Measurements from ENCODE around the gene OR4D10. TPM values are rescaled to one million over a fixed set of nuclear protein-coding genes. Genes with fewer than 3 reads are reported as not detected.

The OR4D10 gene
- polyA plus RNA-seq (2013), result not detected

DNA sequence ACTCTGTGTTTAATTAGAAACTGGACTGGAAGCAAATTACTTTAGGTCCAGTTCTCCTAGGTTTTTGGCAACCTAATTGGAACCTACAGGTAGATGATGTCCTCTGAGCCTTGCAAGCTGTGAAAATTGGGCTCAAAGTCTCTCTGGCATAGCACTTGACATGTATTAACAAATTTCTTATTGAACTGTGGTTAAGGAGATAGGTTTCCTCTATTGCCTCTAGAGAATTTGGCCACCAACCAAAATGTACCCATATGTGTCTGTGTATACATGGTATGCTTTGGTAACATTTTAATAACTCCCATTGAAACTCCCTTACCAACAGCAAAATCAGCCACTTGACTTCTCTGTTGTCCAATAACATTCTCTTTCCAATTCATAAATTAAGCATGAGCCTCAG, at the start of gene OR4D10:
TSS of gene OR4D10 (plus strand) at position 301 of the 400 bp plus-strand sequence. CDS start 4,115 bp downstream, outside the sequence.
- CTCF ChIA-PET, result no interaction called here
- no peaks in the 10 kb centered on the region for H3K4me1 ChIP-seq (ENCODE audit: control extremely low read depth in 1 of 4, control insufficient read depth in 4 of 4, insufficient read depth in 4 of 4, low read length in 3 of 4)
- no peak within 1 kb of the TSS for H3K27ac ChIP-seq (ENCODE audit: insufficient read depth in 1 of 2, low read depth in 1 of 2, low read length in 2 of 2, poor library complexity in 1 of 2, severe bottlenecking in 2 of 2)
- H3K9me3 ChIP-seq (ENCODE audit: control extremely low read depth in 1 of 5, control insufficient read depth in 4 of 5, insufficient read depth in 2 of 5, low read depth in 1 of 5, low read length in 4 of 5), result no peaks in the 10 kb centered on the region
- H3K4me3 ChIP-seq (ENCODE audit: control insufficient read depth in 1 of 7, extremely low read depth in 1 of 7, insufficient read depth in 4 of 7, low read depth in 2 of 7, low read length in 6 of 7), result no peak within 1 kb of the TSS
- no peak for DNase-seq
- POLR2A ChIA-PET, result no interaction called here
- no peaks in the 10 kb centered on the region for H3K27me3 ChIP-seq (replicated peaks in 2 of 5; ENCODE audit: control insufficient read depth in 4 of 5, insufficient read depth in 5 of 5, low read length in 4 of 5)
- no peaks in the 10 kb centered on the region for H3K36me3 ChIP-seq (ENCODE audit: control insufficient read depth in 4 of 4, insufficient read depth in 4 of 4, low read length in 3 of 4)

DNA sequence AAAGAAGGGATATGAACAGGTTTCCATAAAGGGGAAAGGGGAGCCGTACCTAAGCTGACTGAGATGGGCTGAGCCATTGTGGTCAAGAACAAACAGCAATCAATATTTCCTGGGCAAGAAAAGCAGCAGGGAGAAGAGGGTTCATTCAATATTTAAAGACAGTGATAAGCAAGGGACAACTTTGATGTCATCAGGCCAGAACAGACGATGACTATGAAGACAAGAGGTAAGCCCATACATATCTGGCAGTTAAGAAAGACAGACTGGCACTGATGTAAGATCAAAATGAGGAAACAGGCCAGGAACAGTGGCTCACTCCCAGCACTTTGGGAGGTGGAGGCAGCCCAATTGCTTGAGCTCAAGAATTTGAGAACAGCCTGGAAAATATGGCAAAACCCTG, 49.3 kb upstream of the OR4D10 start:
- ChIA-PET CTCF (interaction anchor here (1.2 kb wide), 1 partner anchor 160 kb away, joined by 3 read pairs; no protein-coding TSS in a partner anchor), POLR2A (no interaction called here)

DNA sequence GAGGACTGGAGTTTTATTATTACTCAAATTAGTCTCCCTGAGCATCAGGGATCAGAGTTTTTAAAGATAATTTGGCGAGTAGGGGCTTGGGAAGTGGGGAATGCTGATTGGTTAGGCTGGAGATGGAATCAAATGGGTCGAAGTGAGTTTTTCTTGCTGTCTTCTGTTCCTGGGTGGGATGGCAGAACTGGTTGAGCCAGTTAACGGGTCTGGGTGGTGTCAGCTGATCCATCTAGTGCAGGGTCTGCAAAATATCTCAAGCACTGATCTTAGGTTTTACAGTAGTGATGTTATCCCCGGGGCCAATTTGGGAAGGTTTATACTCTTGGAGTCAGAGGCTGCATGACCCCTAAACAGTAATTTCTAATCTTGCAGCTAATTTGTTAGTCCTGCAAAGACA, 48.0 kb upstream of the OR4D10 start:
- WGBS (ENCODE audit: insufficient coverage), result 94% methylated on average over 3 of the region's 4 CpGs
- no peak overlapping the region for H3K4me3 ChIP-seq (ENCODE audit: control insufficient read depth in 1 of 7, extremely low read depth in 1 of 7, insufficient read depth in 4 of 7, low read depth in 2 of 7, low read length in 6 of 7)
- no peaks in the 10 kb centered on the region for H3K36me3 ChIP-seq (ENCODE audit: control insufficient read depth in 4 of 4, insufficient read depth in 4 of 4, low read length in 3 of 4)
- peaks cover 0 to 9% (median 3%) of the 10 kb centered on the region in 4 experiments for H3K4me1 ChIP-seq (ENCODE audit: control extremely low read depth in 1 of 4, control insufficient read depth in 4 of 4, insufficient read depth in 4 of 4, low read length in 3 of 4)
- ChIA-PET CTCF (interaction anchor here (1.0 to 2.3 kb wide), 5 partner anchors 11 to 158 kb away, joined by 3 to 7 read pairs (median 4); no protein-coding TSS in a partner anchor), POLR2A (interaction anchor here (0.6 kb wide), 1 partner anchor 23 kb away, joined by 3 read pairs; no protein-coding TSS in a partner anchor)
- no peaks in the 10 kb centered on the region for H3K9me3 ChIP-seq (ENCODE audit: control extremely low read depth in 1 of 5, control insufficient read depth in 4 of 5, insufficient read depth in 2 of 5, low read depth in 1 of 5, low read length in 4 of 5)
- no peaks in the 10 kb centered on the region for H3K27me3 ChIP-seq (replicated peaks in 2 of 5; ENCODE audit: control insufficient read depth in 4 of 5, insufficient read depth in 5 of 5, low read length in 4 of 5)
- DNase-seq, result no peak
- no peak overlapping the region for H3K27ac ChIP-seq (ENCODE audit: insufficient read depth in 1 of 2, low read depth in 1 of 2, low read length in 2 of 2, poor library complexity in 1 of 2, severe bottlenecking in 2 of 2)

More for the DNA sequence above, 49.3 kb upstream of the OR4D10 start:
- no peak for DNase-seq
- Histone ChIP-seq H3K27me3 (replicated peaks in 2 of 5; ENCODE audit: control insufficient read depth in 4 of 5, insufficient read depth in 5 of 5, low read length in 4 of 5) (no peaks in the 10 kb centered on the region), H3K9me3 (ENCODE audit: control extremely low read depth in 1 of 5, control insufficient read depth in 4 of 5, insufficient read depth in 2 of 5, low read depth in 1 of 5, low read length in 4 of 5) (no peaks in the 10 kb centered on the region), H3K36me3 (ENCODE audit: control insufficient read depth in 4 of 4, insufficient read depth in 4 of 4, low read length in 3 of 4) (no peaks in the 10 kb centered on the region), H3K4me3 (ENCODE audit: control insufficient read depth in 1 of 7, extremely low read depth in 1 of 7, insufficient read depth in 4 of 7, low read depth in 2 of 7, low read length in 6 of 7) (no peak overlapping the region), H3K4me1 (ENCODE audit: control extremely low read depth in 1 of 4, control insufficient read depth in 4 of 4, insufficient read depth in 4 of 4, low read length in 3 of 4) (peaks cover 0 to 9% (median 3%) of the 10 kb centered on the region in 4 experiments), H3K27ac (ENCODE audit: insufficient read depth in 1 of 2, low read depth in 1 of 2, low read length in 2 of 2, poor library complexity in 1 of 2, severe bottlenecking in 2 of 2) (no peak overlapping the region)
- WGBS (ENCODE audit: insufficient coverage), result 97% methylated on average over 2 of the region's 2 CpGs

DNA sequence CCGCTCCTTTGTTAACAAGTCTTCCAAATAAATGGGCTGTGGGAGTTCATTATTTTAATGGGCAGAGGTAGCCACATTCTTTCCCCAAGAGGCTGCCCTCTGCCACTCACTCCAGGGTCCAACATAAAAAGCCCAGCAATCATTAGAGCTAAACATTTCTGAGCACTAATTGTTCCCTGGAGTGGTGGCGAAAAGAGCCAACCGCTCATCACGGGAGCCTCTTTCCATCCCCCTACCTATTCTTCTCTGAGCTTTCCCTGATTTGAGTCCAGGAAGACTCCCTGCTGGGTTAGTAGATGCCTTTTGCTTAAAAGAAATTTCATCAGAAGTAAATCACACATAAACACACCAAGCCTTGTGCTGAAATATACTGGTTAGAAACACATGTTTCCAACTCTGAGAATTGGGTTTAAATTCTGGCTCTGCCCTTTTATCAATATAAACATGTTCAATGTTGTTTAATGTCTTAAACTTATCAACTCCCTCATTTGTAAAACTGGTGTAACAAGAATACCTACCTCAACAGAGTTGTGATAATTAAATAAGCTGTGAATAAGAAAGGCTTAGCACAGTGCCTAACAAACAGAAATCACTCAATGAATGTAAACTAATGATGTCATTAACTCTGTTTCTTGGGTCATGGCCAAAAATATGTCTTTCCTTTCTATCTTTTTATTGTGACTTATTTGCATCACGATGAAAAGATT, 46.6 kb upstream of the OR4D10 start, which contains the start of gene OR5A2:
TSS of gene OR5A2 (minus strand) at position 53 of the 707 bp plus-strand sequence. CDS start 3,460 bp downstream, outside the sequence.
- ChIA-PET POLR2A (no interaction called here), CTCF (interaction anchor here (1.1 to 2.3 kb wide), 2 partner anchors 9 to 154 kb away, joined by 3 to 7 read pairs; no protein-coding TSS in a partner anchor)
- H3K4me1 ChIP-seq (ENCODE audit: control extremely low read depth in 1 of 4, control insufficient read depth in 4 of 4, insufficient read depth in 4 of 4, low read length in 3 of 4), result peaks cover 0 to 9% (median 3%) of the 10 kb centered on the region in 4 experiments
- H3K4me3 ChIP-seq (ENCODE audit: control insufficient read depth in 1 of 7, extremely low read depth in 1 of 7, insufficient read depth in 4 of 7, low read depth in 2 of 7, low read length in 6 of 7), result no peak within 1 kb of the TSS
- WGBS (ENCODE audit: insufficient coverage), result 100% methylated on average over 2 of the region's 5 CpGs
- H3K36me3 ChIP-seq (ENCODE audit: control insufficient read depth in 4 of 4, insufficient read depth in 4 of 4, low read length in 3 of 4), result no peaks in the 10 kb centered on the region
- no peak for DNase-seq
- H3K27me3 ChIP-seq (replicated peaks in 2 of 5; ENCODE audit: control insufficient read depth in 4 of 5, insufficient read depth in 5 of 5, low read length in 4 of 5), result no peaks in the 10 kb centered on the region
- H3K27ac ChIP-seq (ENCODE audit: insufficient read depth in 1 of 2, low read depth in 1 of 2, low read length in 2 of 2, poor library complexity in 1 of 2, severe bottlenecking in 2 of 2), result no peak within 1 kb of the TSS
- H3K9me3 ChIP-seq (ENCODE audit: control extremely low read depth in 1 of 5, control insufficient read depth in 4 of 5, insufficient read depth in 2 of 5, low read depth in 1 of 5, low read length in 4 of 5), result no peaks in the 10 kb centered on the region

DNA sequence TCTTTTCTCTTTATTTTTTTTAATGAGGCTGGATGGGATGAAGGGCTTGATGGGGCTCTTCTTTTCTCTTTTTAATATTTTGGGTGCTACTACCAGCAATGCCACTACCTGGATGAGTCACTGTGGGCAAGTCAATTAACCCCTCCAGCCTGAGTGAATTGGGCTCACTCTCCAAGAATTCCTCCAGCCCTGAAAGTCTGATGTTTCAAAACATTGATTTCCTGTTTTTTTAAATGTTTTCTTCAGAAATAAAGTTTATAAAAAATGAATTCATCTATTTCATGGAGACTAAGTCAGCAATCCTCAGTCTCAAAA, 46.1 kb upstream of the OR4D10 start:
- ChIA-PET POLR2A (no interaction called here), CTCF (interaction anchor here (2.3 kb wide), 1 partner anchor 154 kb away, joined by 7 read pairs; no protein-coding TSS in a partner anchor)
- no peak for DNase-seq
- Histone ChIP-seq H3K27me3 (replicated peaks in 2 of 5; ENCODE audit: control insufficient read depth in 4 of 5, insufficient read depth in 5 of 5, low read length in 4 of 5) (no peaks in the 10 kb centered on the region), H3K9me3 (ENCODE audit: control extremely low read depth in 1 of 5, control insufficient read depth in 4 of 5, insufficient read depth in 2 of 5, low read depth in 1 of 5, low read length in 4 of 5) (no peaks in the 10 kb centered on the region), H3K36me3 (ENCODE audit: control insufficient read depth in 4 of 4, insufficient read depth in 4 of 4, low read length in 3 of 4) (no peaks in the 10 kb centered on the region), H3K4me1 (ENCODE audit: control extremely low read depth in 1 of 4, control insufficient read depth in 4 of 4, insufficient read depth in 4 of 4, low read length in 3 of 4) (peaks cover 0 to 9% (median 3%) of the 10 kb centered on the region in 4 experiments), H3K27ac (ENCODE audit: insufficient read depth in 1 of 2, low read depth in 1 of 2, low read length in 2 of 2, poor library complexity in 1 of 2, severe bottlenecking in 2 of 2) (no peak overlapping the region), H3K4me3 (ENCODE audit: control insufficient read depth in 1 of 7, extremely low read depth in 1 of 7, insufficient read depth in 4 of 7, low read depth in 2 of 7, low read length in 6 of 7) (no peak overlapping the region)

DNA sequence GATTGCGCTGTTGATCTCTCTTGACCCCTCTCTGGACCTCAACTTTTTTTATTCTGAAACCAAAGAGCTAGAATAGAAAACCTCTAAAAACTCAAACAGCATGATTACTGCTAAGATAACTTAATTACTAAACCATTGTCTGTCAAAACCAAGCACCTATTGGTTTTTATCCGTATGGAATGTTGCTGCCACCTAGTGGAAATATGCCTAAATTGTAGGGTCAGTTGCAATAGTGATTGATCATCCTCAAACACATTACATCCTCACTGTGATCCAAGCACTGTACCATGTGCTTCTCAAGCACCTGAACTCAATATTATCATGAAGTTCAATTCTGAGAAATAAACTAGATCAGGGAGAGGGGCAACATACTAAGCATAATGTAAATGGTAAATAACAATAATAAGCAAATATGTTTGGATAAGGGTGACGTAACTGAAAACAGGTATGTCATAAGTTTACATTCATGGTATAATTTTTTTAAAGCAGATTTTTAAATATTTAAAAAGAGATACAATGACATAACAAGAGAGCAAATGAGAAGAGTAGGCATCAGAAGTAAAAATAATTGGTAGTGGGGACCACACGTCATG, 43.1 kb upstream of the OR4D10 start:
- ChIA-PET POLR2A (no interaction called here), CTCF (interaction anchor here (0.9 to 6.5 kb wide), 22 partner anchors 9 to 273 kb away, joined by 3 to 115 read pairs (median 5); partner anchors contain the start of gene DTX4)
- H3K27me3 ChIP-seq (replicated peaks in 2 of 5; ENCODE audit: control insufficient read depth in 4 of 5, insufficient read depth in 5 of 5, low read length in 4 of 5), result no peaks in the 10 kb centered on the region
- no peaks in the 10 kb centered on the region for H3K9me3 ChIP-seq (ENCODE audit: control extremely low read depth in 1 of 5, control insufficient read depth in 4 of 5, insufficient read depth in 2 of 5, low read depth in 1 of 5, low read length in 4 of 5)
- no peaks in the 10 kb centered on the region for H3K4me1 ChIP-seq (ENCODE audit: control extremely low read depth in 1 of 4, control insufficient read depth in 4 of 4, insufficient read depth in 4 of 4, low read length in 3 of 4)
- H3K36me3 ChIP-seq (ENCODE audit: control insufficient read depth in 4 of 4, insufficient read depth in 4 of 4, low read length in 3 of 4), result no peaks in the 10 kb centered on the region
- H3K27ac ChIP-seq (ENCODE audit: insufficient read depth in 1 of 2, low read depth in 1 of 2, low read length in 2 of 2, poor library complexity in 1 of 2, severe bottlenecking in 2 of 2), result no peak overlapping the region
- peak; percentile 72 to 85 (median 79) for DNase-seq
- WGBS (ENCODE audit: insufficient coverage), result 91% methylated on average over 1 of the region's 4 CpGs
- no peak overlapping the region for H3K4me3 ChIP-seq (ENCODE audit: control insufficient read depth in 1 of 7, extremely low read depth in 1 of 7, insufficient read depth in 4 of 7, low read depth in 2 of 7, low read length in 6 of 7)

DNA sequence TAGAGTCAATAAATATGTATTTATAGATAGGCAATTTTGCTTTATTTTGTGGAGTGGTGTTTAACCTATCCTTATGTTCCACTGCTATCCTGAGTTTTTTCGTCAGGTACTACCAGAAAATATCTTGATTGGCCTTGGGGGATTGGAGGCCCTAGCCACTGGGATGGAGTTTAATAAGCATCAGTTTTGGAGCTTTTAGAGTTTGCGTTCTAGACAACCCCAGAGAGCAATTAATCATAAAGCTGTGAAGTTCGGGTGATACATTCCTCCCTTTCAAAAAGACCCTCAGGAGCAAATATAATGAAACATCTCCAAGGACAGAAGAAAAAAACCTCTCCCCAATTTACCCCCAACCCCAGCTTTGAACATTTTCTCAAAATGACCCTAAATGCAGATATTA, 36.9 kb upstream of the OR4D10 start, which contains the start of gene OR5A1:
TSS of gene OR5A1 (plus strand) at position 301 of the 400 bp plus-strand sequence. CDS start 6,700 bp downstream, outside the sequence.
- no peak within 1 kb of the TSS for H3K27ac ChIP-seq (ENCODE audit: insufficient read depth in 1 of 2, low read depth in 1 of 2, low read length in 2 of 2, poor library complexity in 1 of 2, severe bottlenecking in 2 of 2)
- 92% methylated on average over 3 of the region's 3 CpGs for WGBS (ENCODE audit: insufficient coverage)
- H3K4me3 ChIP-seq (ENCODE audit: control insufficient read depth in 1 of 7, extremely low read depth in 1 of 7, insufficient read depth in 4 of 7, low read depth in 2 of 7, low read length in 6 of 7), result no peak within 1 kb of the TSS
- ChIA-PET CTCF (interaction anchor here (0.6 to 0.8 kb wide), 3 partner anchors 14 to 266 kb away, joined by 3 read pairs; no protein-coding TSS in a partner anchor), POLR2A (interaction anchor here (0.6 kb wide), 1 partner anchor 205 kb away, joined by 4 read pairs; no protein-coding TSS in a partner anchor)
- H3K9me3 ChIP-seq (ENCODE audit: control extremely low read depth in 1 of 5, control insufficient read depth in 4 of 5, insufficient read depth in 2 of 5, low read depth in 1 of 5, low read length in 4 of 5), result no peaks in the 10 kb centered on the region
- no peaks in the 10 kb centered on the region for H3K4me1 ChIP-seq (ENCODE audit: control extremely low read depth in 1 of 4, control insufficient read depth in 4 of 4, insufficient read depth in 4 of 4, low read length in 3 of 4)
- H3K36me3 ChIP-seq (ENCODE audit: control insufficient read depth in 4 of 4, insufficient read depth in 4 of 4, low read length in 3 of 4), result no peaks in the 10 kb centered on the region
- DNase-seq, result no peak
- H3K27me3 ChIP-seq (replicated peaks in 2 of 5; ENCODE audit: control insufficient read depth in 4 of 5, insufficient read depth in 5 of 5, low read length in 4 of 5), result no peaks in the 10 kb centered on the region

Data from common myeloid progenitor, CD34-positive (primary cell).